SK-N-SH (cell line): ENCODE measurements around the gene ITGA5.

Experiments used
- CTCF ChIP-seq: fragments of 200-600 bp; sonication (generic); IDR thresholded peaks from 2 replicates; pipeline ENCODE4 v1.6.1; 2017; ENCODE audit warnings: antibody characterized with exemption, mild to moderate bottlenecking, moderate library complexity
- EP300 ChIP-seq, 2 experiments: IDR thresholded peaks; 2 replicates each; pipeline versions ENCODE4 v1.4.0 to v1.6.1; 2012; ENCODE audit warnings: borderline replicate concordance in 1 of 2, low read depth in 1 of 2, low read length in 1 of 2
- RFX5 ChIP-seq: IDR thresholded peaks from 2 replicates; pipeline ENCODE4 v1.6.1; 2012; ENCODE audit warnings: mild to moderate bottlenecking, improper control_type of control experiment, low read length
- SMC3 ChIP-seq: IDR thresholded peaks from 2 replicates; pipeline ENCODE4 v1.6.1; 2012; ENCODE audit warnings: low read depth, low read length, improper control_type of control experiment
- TF ChIP-seq, protein P1 (sequence below): IDR thresholded peaks from 2 replicates; pipeline ENCODE4 v1.4.0; 2012; ENCODE audit warnings: low read depth, borderline replicate concordance

- TF ChIP-seq EP300 (IDR thresholded peaks at IDR 0.05; ENCODE audit: borderline replicate concordance in 1 of 2, low read depth in 1 of 2, low read length in 1 of 2), result no peak
- TF ChIP-seq CTCF, result no peak
- no peak for TF ChIP-seq RFX5
- no peak for TF ChIP-seq SMC3
- TF ChIP-seq, protein P1, sequence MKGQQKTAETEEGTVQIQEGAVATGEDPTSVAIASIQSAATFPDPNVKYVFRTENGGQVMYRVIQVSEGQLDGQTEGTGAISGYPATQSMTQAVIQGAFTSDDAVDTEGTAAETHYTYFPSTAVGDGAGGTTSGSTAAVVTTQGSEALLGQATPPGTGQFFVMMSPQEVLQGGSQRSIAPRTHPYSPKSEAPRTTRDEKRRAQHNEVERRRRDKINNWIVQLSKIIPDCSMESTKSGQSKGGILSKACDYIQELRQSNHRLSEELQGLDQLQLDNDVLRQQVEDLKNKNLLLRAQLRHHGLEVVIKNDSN, result no peak
Measured at GRCh38 chr12:54383041-54383609, 35.9 kb downstream of the ITGA5 start.
